ENCODE measurements around the gene ZMYND8.
A peak's percentile ranks its signal among the peaks of the same experiment; 100 is the strongest.
"Not testable (repeated sequence)": the region's sequence is repeated elsewhere in the genome, so short reads cannot be mapped to it uniquely, and the experiment has no call there.

ZMYND8 gene

DNA sequence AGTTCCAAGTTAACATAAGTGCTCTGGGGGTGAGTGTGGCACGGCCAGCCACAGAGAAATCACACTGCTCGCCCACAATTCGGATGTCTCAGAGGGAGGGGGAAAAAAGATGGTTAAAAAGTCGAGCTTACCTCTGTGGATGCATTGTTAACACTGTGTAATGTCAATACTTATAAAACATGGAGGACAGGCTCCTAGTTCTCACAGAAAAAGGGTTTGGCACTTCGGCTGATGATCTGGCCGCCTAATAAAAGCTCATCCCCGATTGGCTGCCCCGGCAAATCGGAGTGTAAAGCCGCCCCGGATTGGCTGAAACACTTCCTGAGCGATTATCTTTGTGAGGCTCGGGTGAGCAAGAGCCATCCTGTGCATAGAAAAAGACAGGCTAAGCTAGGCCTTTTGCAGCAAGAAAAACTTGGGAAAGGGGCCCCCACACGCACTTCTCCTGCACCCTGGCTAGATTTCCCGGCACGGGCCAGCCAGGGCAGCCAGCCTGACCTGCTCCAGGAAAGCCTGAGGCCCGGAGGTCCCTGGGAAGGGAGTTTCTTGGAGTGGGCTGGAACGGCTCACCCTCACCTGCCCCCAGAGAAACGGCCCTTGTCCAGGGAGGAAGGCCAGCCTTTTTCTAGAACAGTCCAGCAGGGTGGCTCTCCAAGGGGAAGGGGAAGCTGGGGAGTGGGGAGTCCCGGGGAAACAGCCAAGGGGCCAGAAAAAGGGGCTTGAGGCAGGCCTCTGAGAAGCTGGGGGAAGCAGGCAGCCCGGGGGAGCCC is at the start of gene ZMYND8:
ZMYND8 (minus strand) TSS at position 174 of the 770 bp plus-strand sequence; CDS start at position 145, 29 bp downstream.
- peak; percentile 88 for FAIRE-seq
- DNase-seq (ENCODE audit: extremely low spot score, insufficient read length, low read depth): peak; percentile 74

DNA sequence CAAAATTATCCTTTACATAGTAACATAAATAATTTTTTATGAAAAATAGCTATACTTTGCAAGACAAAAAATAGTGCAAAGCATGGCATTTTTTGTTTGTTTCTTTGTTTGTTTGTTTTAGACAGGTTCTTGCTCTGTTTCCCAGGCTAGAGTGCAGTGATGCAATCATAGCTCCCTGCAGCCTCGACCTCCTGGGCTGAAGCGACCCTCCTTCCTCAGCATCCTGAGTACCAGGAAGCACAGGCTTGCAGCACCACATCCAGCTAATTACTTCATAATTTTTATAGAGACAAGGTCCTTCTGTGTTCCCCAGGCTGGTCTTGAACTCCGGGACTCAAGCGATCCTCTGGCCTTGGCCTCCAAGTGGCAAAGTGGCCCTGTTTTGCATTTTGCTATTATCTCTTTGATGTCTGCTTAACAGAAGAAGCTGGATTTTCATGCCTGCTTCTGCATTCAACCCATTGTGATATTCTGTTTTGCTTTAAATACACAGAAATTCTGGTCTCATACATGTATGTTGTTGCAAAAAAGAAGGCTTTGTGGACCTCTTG is 49.4 kb upstream of the ZMYND8 start:
- DNase-seq (ENCODE audit: extremely low spot score, insufficient read length, low read depth) (no peak), FAIRE-seq (no peak)

DNA sequence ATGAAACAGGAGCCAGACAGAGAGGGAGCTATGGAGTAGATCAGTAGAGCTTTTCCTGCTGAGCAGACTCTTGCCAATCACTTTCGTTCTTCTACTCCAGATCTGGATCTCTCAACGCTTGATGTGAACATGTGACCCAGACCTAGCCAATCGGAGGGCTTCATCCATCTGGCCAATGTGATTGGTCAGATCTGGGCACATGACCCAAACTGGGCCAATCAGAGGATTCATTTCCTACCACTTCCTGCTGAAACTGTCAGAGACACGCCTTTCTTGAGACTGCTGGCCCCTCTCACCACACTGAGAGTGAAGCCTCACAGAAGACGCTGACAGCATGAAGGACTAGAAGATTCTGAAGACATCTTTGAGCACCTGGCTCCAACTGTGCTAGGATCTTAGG is 44.2 kb upstream of the ZMYND8 start:
- FAIRE-seq: no peak
- no peak for DNase-seq (ENCODE audit: extremely low spot score, insufficient read length, low read depth)

DNA sequence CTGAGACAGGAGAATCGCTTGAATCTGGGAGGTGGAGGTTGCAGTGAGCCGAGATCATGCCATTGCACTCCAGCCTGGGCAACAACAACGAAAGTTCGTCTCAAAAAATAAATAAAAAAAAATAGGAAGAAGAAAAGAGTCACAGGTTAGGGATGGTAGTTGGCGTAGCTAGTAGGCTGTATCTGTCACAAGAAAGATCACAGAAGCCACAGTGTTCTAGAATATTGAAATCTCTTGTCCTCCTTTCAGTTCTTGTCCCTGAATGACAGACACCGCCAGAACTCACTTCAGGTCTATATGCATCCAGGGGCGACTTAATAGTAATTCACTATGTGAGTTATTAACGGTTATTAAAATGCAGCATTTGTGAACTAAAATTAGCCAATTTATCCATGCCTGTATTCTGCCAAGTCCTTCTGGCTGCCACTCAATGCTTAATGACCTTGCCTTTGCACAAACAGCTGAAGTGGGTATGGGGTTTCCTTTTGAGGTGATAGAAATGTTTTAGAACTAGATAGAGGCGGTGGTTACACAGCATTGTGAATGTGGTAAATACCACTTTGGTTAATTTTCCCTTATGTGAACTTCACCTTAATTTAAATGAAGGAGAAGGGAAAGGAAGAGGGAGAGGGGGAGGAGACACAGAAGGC is 41.3 kb upstream of the ZMYND8 start:
- DNase-seq (ENCODE audit: extremely low spot score, insufficient read length, low read depth): no peak

DNA sequence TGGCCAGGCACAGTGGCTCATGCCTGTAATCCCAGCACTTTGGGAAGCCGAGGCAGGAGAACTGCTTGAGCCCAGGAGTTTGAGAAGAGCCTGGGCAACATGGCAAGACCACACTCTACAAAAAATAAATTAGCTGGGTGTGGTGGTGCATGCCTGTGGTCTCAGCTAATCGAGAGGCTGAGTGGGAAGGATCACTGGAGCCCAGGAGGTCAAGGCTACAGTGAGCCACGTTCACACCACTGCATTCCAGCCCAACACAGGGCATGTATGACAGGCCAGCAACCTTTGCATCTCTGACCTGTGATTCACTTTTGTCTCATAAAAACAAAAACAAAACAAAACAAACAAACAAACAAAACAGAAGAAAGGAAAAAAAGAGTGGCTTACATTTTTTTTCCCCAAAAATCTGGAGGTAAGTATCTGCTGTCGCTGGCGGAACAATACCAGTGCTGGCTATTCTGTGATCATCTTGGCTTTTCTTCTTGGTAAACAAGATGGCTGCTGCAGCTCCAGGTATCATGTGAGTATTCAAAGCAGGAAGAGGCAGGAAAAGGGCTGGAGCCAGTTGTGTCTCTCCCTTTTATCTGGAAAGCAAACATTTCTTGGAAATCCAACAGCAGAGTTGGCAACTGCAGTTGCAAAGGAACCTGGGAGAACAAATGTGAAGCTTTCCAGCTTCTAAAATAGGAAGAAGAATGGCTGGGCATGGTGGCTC is 40.4 kb upstream of the ZMYND8 start:
- FAIRE-seq: no peak
- no peak for DNase-seq (ENCODE audit: extremely low spot score, insufficient read length, low read depth)

More for the DNA sequence above, 41.3 kb upstream of the ZMYND8 start:
- no peak for FAIRE-seq

DNA sequence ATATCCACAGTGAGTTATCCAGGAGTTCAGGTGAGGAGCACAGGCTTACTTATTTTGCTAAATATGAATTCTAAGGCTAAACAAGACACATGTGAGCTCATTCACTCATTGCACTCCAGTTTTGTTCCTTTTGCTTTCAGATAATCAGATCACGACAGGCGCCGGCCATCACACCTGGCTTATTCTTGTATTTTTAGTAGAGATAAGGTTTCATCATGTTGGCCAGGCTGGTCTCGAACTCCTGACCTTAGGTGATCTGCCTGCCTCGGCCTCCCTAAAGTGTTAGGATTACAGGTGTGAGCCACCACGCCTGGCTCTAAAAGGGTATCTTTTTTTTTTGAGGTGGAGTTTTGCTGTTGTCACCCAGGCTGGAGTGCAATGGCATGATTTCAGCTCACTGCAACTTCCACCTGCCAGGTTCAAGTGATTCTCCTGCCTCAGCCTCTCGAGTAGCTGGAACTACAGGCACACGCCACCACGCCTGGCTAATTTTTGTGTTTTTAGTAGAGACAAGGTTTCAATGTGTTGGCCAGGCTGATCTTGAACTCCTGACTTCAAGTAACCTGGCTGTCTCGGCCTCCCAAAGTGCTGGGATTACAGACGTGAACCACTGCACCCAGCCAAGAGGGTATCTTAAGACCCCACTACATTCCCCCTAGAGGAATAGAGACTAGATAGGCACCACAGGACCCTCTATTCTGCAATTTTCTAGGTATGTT is 37.5 kb upstream of the ZMYND8 start:
- DNase-seq (ENCODE audit: extremely low spot score, insufficient read length, low read depth); FAIRE-seq: not testable (repeated sequence)

DNA sequence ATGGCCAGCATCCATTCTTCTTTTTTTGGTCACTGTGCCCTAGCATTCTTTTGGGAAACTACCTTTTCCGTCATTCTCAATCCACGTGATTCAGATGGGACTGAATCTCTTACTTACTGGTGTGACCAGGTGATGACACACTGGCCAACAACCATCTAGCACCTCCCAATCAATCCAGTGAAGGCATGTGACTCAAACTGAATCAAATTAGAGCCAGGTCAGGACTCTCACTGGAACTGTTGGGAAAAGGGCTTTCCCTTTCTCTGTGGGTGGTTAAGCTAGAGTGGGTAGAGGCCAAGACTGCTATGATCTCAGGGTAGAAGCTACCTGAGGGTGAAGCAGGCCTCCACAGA is 36.2 kb upstream of the ZMYND8 start:
- FAIRE-seq: no peak
- no peak for DNase-seq (ENCODE audit: extremely low spot score, insufficient read length, low read depth)

DNA sequence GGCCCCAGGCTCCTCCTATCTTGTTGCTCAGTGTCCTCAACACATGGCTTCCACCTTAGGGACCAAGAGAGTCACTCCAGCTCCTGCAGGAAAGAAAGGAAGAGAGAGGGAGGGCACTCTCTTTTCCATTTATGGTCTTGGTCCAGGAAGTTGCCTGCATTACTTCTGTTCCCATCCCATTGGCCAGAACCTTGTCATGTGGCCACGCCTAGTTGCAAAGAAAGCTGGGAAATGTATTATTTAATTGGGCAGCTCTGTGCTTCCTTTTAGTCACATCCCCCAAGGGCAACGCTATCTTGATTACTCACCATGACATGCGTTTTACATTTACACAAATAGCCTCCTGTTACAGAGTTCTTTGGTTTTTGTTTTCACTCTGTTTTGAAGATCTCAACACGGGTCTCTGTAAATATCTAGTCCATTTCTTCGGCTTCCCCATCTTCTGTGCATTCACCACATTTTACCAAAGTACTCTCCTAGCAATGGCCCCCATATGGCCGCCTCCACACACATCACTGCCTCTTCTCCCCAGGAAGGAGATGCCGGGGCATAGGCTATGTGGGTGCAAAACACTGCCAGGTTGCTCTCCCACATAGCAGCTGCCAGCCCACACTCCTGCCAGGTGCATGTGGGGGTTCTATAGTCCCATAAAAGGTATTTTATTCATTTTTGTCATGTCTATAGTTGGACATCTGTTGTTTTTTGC is 35.7 kb upstream of the ZMYND8 start:
- FAIRE-seq (peak; percentile 69), DNase-seq (ENCODE audit: extremely low spot score, insufficient read length, low read depth) (no peak)

DNA sequence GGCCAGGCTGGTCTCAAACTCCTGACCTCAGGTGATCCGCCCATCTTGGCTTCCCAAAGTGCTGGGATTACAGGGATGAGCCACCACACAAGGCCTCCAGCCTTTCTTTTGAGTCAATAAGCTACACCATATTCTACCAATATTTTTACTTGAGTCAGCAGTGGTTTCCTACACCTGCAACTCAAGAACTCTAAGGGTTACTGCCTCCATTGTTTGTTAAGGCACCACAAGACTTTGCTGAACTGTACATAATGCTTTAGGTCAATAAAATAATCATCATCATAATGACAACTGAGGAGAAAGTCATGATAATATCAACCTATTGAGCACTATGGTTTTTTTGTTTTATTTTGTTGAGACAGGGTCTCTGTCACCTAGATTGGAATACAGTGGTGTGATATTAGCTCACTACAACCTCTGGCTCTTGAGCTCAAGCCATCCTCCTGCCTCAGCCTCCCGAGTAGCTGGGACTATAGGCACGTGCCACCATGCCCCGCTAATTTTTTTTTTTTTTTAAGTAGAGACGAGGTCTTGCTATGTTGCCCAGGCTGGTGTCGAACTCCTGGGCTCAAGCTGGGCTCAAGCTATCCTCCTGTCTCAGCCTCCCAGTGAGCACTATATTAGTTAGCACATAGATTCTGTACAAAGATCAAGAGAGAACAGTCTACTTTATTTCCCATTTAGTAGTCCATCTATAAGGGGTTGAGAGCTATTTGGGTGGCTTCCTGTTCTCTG is 34.9 kb upstream of the ZMYND8 start:
- FAIRE-seq (no peak), DNase-seq (ENCODE audit: extremely low spot score, insufficient read length, low read depth) (no peak)

DNA sequence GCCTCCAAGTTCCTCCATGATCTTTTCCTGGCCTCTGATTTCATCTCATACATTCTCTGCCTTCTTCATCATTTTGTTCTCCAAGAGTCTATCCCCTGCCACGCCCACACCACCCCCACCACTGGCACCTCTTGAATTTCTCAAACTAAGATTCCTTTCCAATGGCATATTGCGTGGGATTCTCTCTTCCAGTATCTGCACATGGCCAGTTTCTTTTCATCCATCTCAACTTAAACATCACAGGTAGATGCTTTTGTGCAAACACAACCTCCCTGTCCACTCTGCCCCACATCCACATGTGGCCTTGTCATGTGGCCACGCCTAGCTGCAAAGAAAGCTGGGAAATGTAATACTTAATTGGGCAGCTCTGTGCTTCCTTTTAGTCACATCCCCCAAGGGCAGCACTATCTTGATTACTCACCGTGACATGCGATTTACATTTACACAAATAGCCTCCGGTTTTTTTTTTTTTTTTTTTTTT is 33.4 kb upstream of the ZMYND8 start:
- no peak for DNase-seq (ENCODE audit: extremely low spot score, insufficient read length, low read depth)
- no peak for FAIRE-seq

DNA sequence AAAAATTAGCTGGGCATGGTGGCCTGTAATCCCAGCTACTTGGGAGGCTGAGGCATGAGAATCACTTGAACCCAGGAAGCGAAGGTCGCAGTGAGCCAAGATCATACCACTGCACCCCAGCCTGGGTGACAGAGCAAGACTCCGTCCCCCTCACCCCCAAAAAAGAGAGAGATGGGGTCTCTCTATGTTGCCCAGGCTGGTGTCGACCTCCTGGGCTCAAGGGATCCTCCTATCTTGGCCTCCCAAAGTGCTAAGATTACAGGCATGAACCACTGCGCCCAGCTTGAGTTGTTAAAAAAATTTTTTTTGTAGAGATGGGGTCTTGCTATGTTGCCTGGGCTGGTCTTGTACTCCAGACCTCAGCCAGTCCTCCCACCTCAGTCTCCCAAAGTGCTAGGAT is 29.5 kb upstream of the ZMYND8 start:
- FAIRE-seq; DNase-seq (ENCODE audit: extremely low spot score, insufficient read length, low read depth): not testable (repeated sequence)

DNA sequence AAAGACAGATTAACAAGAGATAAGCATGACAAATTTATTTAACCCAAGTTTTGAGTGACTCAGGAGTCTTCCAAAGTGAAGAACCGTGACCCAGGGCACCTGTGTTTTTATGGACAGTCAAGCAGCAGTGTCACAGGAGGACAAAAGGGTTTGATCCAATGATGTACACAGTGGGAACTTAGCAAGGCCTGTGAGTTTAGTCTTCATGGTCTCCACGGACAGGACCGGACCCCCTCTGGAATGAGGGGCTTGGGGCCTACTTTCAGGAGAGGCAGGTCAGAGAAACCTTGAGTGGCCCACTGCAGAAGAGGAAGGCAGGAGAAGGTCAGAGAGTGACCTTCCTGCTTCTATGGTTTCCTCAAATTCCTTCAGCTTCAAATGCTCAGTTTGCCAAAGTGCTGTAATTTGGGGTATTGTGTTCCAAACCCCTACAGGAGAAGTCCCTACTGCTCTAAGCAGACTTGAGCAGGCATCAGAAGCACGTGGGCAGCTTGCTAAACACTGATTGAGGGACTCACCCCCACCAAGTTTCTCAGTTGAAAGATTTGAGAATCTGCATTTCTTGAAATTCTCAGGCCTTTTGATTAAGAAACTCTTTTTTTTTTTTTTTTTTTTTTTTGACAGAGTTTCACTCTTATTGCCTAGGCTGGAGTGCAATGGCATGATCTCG is 26.4 kb upstream of the ZMYND8 start:
- DNase-seq (ENCODE audit: extremely low spot score, insufficient read length, low read depth) (no peak), FAIRE-seq (no peak)

DNA sequence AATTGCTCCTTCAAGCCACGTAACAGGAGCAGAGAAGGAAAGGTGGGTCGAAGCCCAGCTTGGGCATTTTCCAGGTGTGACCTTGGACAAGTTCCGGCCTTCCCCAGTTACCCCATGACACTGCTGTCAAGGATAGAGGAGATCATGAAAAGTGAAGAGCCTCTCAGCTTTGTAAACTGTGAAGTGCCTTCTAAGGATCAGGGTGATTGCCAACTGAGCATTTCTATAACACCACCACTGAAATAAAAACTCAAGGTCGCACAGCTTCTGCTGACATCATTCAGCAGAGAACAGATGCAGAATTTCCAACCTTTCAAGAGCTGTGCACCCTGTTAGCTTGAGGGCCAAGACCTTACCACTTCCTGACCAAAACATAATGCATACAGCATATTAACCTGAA is 24.0 kb upstream of the ZMYND8 start:
- no peak for FAIRE-seq
- DNase-seq (ENCODE audit: extremely low spot score, insufficient read length, low read depth): no peak

DNA sequence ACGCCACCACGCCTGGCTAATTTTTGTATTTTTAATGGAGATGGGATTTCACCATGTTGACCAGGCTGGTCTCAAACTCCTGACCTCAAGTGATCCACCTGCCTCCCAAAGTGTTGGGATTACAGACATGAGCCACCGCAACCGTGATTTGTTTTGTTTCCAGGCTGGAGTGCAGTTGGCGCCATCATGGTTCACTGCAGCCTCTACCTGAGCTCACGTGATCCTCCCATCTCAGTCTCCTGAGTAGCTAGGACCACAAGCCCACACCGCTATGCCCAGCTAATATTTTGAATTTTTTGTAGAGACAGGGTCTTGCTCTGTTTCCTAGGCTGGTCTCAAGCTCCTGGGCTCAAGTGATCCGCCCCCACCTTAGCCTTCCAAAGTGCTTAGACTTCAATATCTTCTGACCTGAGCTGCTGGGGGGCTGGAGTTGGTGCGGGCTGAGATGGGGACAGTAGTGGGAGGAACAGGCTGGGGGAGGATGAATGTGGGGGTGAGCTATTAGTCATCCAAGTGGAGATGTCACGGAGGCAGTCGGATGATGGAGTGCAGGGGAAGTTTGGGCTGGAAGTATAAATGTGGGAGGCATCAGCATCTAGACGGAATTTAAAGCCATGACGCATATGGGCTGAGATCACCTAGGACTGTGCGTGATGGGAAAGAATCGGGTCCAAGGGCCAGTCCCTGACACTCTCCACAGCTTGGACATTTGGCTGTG is 23.1 kb upstream of the ZMYND8 start:
- DNase-seq (ENCODE audit: extremely low spot score, insufficient read length, low read depth) (no peak), FAIRE-seq (no peak)

DNA sequence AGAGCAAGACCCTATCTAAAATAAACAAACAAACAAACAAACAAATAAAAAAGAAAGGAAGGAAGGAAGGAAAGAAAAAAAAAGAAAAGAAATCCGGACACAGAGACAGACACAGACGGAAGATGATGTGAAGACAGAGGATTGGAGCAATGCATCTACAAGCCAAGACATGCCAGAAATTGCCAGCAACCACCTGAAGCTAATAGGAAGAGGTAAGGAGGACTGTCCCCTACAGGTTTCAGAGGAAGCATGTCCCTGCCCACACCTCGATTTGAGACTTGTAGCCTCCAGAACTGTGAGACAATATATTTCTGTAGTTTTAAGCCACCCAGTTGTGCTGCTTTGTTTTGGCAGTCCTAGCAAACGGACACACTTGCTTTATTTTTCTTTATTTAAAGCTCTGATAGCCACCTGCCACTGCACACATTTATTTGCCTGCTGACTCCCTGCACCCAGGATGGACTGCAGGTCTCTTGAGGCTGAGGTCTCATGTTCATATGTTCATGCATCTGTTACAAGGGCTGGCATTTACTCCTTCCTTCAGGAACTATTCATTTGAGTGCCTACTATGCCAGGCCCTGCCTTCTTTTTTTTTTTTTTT is 20.7 kb upstream of the ZMYND8 start:
- DNase-seq (ENCODE audit: extremely low spot score, insufficient read length, low read depth): no peak
- no peak for FAIRE-seq

DNA sequence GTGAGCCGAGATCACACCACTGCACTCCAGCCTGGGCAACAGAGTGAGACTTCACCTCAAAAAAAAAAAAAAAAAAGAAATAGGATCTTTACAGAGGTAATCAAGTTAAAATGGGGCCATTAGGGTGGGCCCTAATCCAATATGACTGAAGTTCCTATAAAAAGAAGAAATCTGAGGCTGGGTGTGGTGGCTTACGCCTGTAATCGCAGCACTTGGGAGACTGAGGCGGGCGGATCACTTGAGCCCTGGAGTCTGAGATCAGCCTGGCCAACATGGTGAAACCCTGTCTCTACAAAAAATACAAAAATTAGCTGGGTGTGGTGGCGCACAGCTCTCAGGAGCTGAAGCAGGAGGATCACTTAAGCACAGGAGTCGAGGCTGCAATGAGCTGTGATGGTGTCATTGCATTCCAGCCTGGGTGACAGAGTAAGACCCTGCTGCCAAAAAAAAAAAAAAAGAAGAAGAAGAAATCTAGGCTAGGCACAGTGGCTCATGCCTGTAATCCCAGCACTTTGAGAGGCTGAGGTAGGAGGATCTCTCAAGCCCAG is 19.7 kb upstream of the ZMYND8 start:
- DNase-seq (ENCODE audit: extremely low spot score, insufficient read length, low read depth); FAIRE-seq: not testable (repeated sequence)

DNA sequence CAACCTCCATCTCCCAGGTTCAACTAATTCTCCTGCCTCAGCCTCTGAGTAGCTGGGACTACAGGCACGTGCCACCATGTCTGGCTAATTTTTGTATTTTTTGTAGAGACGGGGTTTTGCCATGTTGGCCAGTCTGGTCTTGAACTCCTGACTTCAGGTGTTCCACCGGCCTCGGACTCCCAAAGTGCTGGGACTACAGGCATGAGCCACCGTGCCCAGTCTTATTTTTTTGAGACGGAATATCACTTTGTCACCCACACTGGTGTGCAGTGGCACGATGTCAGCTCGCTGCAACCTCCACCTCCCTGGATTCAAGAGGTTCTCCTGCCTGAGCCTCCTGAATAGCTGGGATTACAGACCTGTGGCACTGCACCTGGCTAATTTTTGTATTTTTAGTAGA is 17.6 kb upstream of the ZMYND8 start:
- FAIRE-seq; DNase-seq (ENCODE audit: extremely low spot score, insufficient read length, low read depth): not testable (repeated sequence)

Data from GM18507 (cell line).